Glutamatergic neuron (in vitro differentiated cells): ENCODE results near the gene FSTL4. TPM values are rescaled to one million over a fixed set of nuclear protein-coding genes. Genes with fewer than 3 reads are reported as not detected.

ENCODE experiments used
- DNase-seq: peaks from one replicate; pipeline ENCODE4 v3.0.0; 2022
- H3K27ac Mint-ChIP-seq: one replicate; pipeline ENCODE4 v1.8.0; 2020; ENCODE audit warnings: mild to moderate bottlenecking, mixed read lengths, inconsistent platforms; ENCODE audit not compliant: unreplicated experiment
- H3K27me3 Mint-ChIP-seq: one replicate; pipeline ENCODE4 v1.8.0; 2020; ENCODE audit warnings: mild to moderate bottlenecking, moderate library complexity, mixed read lengths, inconsistent platforms; ENCODE audit not compliant: unreplicated experiment
- H3K36me3 Mint-ChIP-seq: one replicate; pipeline ENCODE4 v1.8.0; 2020; ENCODE audit warnings: mild to moderate bottlenecking, mixed read lengths, inconsistent platforms; ENCODE audit not compliant: unreplicated experiment
- H3K4me1 Mint-ChIP-seq: one replicate; pipeline ENCODE4 v1.8.0; 2020; ENCODE audit warnings: mild to moderate bottlenecking, low read depth, mixed read lengths, inconsistent platforms; ENCODE audit not compliant: unreplicated experiment
- H3K4me3 Mint-ChIP-seq: one replicate; pipeline ENCODE4 v1.8.0; 2020; ENCODE audit warnings: mild to moderate bottlenecking, mixed read lengths, inconsistent platforms; ENCODE audit not compliant: unreplicated experiment
- H3K9me3 Mint-ChIP-seq: one replicate; pipeline ENCODE4 v1.8.0; 2020; ENCODE audit warnings: mild to moderate bottlenecking, moderate library complexity, mixed read lengths, inconsistent platforms; ENCODE audit not compliant: unreplicated experiment
- CTCF ChIP-seq: fragments of 200-600 bp; sonication (generic); IDR thresholded peaks from one replicate; pipeline ENCODE4 v1.5.0; 2021; ENCODE audit not compliant: partially characterized antibody, unreplicated experiment
- total RNA-seq: library from RNA; stranded (reverse); fragmentation: NEBNext Ultra II Directional; extraction: Animal tissue kit (Norgen Biotek cat#: 25700); gene quantifications from one replicate; pipeline ENCODE4 v1.2.1, GENCODE V29; 2021; ENCODE audit not compliant: unreplicated experiment

FSTL4 gene
- total RNA-seq, 1 donor from 2014 or later, result 29.0 TPM

- Mint-ChIP-seq H3K36me3 (peaks cover 3% of the 10 kb centered on the region), H3K27me3 (peaks cover 5% of the 10 kb centered on the region), H3K4me3 (no peak overlapping the region)
These were observed 346.4 kb downstream of the FSTL4 start for GRCh38 chr5:133265720-133266526.

GRCh38 chr5:133265257-133265656 lies 347.1 kb downstream of the FSTL4 start:
- H3K27me3 Mint-ChIP-seq, result peaks cover 5% of the 10 kb centered on the region
- H3K27ac Mint-ChIP-seq, result no peak overlapping the region
- H3K9me3 Mint-ChIP-seq, result peaks cover 4% of the 10 kb centered on the region
- H3K4me3 Mint-ChIP-seq, result no peak overlapping the region
- peaks cover 3% of the 10 kb centered on the region for H3K36me3 Mint-ChIP-seq
- H3K4me1 Mint-ChIP-seq, result peaks cover 12% of the 10 kb centered on the region
- TF ChIP-seq CTCF, result no peak
- no peak for DNase-seq

More at GRCh38 chr5:133265720-133266526, 346.4 kb downstream of the FSTL4 start:
- no peak for TF ChIP-seq CTCF
- peaks cover 4% of the 10 kb centered on the region for H3K9me3 Mint-ChIP-seq
- no peak for DNase-seq
- peaks cover 12% of the 10 kb centered on the region for H3K4me1 Mint-ChIP-seq
- no peak overlapping the region for H3K27ac Mint-ChIP-seq

- Mint-ChIP-seq H3K4me3 (no peak overlapping the region), H3K27me3 (peaks cover 4% of the 10 kb centered on the region), H3K9me3 (peaks cover 2% of the 10 kb centered on the region), H3K4me1 (peaks cover 17% of the 10 kb centered on the region), H3K36me3 (no peaks in the 10 kb centered on the region), H3K27ac (no peak overlapping the region)
- DNase-seq, result no peak
- TF ChIP-seq CTCF, result no peak
These were observed 349.7 kb downstream of the FSTL4 start for GRCh38 chr5:133262690-133263089.

- H3K27ac Mint-ChIP-seq, result no peak overlapping the region
- no peaks in the 10 kb centered on the region for H3K36me3 Mint-ChIP-seq
- H3K4me3 Mint-ChIP-seq, result no peak overlapping the region
- no peak for DNase-seq
- peaks cover 2% of the 10 kb centered on the region for H3K9me3 Mint-ChIP-seq
- H3K4me1 Mint-ChIP-seq, result peaks cover 17% of the 10 kb centered on the region
- H3K27me3 Mint-ChIP-seq, result peaks cover 4% of the 10 kb centered on the region
- no peak for TF ChIP-seq CTCF
These were observed 350.3 kb downstream of the FSTL4 start for GRCh38 chr5:133261993-133262392.

- Mint-ChIP-seq H3K4me3 (no peak overlapping the region), H3K36me3 (no peaks in the 10 kb centered on the region), H3K4me1 (peaks cover 15% of the 10 kb centered on the region), H3K27ac (no peak overlapping the region), H3K27me3 (peaks cover 4% of the 10 kb centered on the region), H3K9me3 (peaks cover 2% of the 10 kb centered on the region)
- no peak for TF ChIP-seq CTCF
- DNase-seq, result no peak
These were observed 351.6 kb downstream of the FSTL4 start for GRCh38 chr5:133260715-133261114.
